Hepatocyte (in vitro differentiated cells): ENCODE results near the gene AKAP13.

Experiments used
- EZH2 ChIP-seq: fragments of 200-600 bp; sonication (generic); IDR thresholded peaks from 2 replicates; pipeline ENCODE4 v1.6.1; 2016; ENCODE audit warnings: antibody characterized with exemption, mild to moderate bottlenecking, borderline replicate concordance
- TF ChIP-seq, protein P1 (sequence below): fragments of 200-600 bp; sonication (generic); IDR thresholded peaks from 2 replicates; pipeline ENCODE4 v1.5.1; 2016; ENCODE audit warnings: antibody characterized with exemption, mild to moderate bottlenecking; ENCODE audit not compliant: poor library complexity

DNA sequence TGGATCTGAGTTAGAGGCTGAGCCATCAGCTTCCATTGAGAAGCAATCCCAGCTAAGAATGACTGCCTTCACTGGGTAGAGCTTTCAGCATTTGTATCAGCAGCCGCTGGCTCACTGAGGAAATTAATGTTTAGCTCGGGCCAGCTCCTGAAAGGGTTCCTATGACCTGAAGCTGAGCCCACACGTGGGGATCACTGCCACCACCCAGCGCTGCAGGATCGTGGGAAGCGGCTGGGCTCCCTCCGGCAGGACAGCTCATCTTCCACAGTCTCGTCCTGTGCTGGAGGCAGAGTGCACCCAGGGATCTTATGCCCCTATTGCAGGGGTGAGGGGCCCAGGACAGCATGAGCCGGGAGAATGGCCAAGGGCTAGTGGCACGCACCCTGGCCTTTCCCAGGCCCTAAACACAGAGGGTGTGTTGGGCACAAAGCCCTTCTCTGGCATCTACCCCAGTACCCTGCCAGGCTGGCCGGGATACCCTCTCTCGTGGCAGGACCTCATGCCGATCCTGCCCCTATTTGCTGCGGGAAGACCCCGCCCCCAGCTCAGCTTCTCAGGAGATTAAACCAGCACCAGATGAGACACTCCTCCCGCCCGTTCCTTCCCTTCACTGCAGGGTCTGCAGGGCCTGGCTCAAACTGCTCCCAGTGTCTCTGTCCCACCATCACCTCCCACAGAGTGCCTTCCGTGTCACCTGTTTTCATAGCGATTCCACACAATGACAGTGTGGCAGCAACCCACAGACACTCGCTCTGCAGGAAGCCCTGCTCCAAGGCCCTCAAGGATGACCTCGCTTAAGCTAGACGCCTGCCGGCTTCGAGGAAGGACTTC is 385.8 kb downstream of the AKAP13 start:
- TF ChIP-seq, protein P1, sequence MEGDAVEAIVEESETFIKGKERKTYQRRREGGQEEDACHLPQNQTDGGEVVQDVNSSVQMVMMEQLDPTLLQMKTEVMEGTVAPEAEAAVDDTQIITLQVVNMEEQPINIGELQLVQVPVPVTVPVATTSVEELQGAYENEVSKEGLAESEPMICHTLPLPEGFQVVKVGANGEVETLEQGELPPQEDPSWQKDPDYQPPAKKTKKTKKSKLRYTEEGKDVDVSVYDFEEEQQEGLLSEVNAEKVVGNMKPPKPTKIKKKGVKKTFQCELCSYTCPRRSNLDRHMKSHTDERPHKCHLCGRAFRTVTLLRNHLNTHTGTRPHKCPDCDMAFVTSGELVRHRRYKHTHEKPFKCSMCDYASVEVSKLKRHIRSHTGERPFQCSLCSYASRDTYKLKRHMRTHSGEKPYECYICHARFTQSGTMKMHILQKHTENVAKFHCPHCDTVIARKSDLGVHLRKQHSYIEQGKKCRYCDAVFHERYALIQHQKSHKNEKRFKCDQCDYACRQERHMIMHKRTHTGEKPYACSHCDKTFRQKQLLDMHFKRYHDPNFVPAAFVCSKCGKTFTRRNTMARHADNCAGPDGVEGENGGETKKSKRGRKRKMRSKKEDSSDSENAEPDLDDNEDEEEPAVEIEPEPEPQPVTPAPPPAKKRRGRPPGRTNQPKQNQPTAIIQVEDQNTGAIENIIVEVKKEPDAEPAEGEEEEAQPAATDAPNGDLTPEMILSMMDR = no peak
- no peak for TF ChIP-seq EZH2
